Activated CD8-positive, alpha-beta memory T cell treated with anti-CD3 and anti-CD28 coated beads for 24 hours (primary cell): Measurements from ENCODE around the gene IGSF10.

ENCODE experiments used
- DNase-seq: peaks from one replicate; pipeline ENCODE4 v3.0.0-alpha.2; 2020

Gene IGSF10

DNA sequence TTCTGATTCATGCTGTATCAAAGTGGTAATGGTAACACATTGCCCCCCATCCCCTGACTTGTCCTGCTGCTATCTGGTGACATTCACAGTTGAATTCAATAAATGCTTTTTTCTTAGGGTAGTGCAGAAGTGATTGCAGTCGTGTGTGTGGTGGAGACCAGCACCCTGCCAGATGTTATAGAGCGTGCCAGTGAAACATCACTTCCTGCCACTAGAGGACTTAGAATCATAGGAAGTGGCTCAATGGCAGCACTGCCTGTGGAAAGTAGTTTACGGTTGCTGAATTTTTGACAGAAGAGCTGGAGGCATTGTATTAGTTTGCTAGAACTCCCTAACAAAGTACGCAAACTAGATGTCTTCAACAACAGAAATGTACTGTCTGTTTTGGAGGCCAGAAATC, 38.9 kb downstream of the IGSF10 start:
- no peak for DNase-seq

DNA sequence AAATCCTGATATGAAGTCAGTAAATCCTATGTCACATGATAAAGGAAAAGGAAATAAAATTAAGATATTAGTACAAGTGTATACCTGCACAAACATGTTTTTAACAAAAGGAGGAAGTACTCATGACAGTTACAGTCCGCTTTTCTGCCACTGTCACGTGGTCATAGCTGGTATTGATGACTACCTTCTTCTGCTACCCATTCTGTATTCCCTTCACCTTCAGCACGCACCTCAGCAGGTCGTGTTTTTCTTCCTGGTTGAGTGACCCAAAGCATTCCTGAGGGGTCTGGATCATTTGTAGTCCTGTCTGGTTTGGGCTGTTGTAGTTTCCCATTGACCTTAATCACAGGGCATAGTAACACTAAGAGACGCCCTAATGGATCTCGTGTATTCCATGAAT, 41.1 kb downstream of the IGSF10 start:
- DNase-seq: no peak

DNA sequence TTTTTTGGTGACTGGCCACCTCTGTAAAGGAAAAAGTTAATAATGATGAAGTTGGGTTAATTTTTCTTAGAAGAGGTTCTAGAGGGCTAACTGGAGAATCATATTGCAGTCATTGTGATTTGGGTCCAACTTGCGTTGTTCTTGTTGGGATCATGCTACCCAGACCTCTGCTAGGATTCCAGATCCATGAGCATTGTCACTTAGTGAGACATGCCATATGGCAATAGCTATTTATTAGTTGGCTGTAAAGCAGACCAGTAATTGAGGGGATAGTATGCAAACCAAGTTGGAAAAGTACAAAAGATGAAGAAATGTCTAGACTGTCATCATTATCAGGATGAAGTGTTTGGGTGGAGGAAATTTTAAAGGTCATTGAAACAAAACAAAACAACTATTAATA, 45.6 kb downstream of the IGSF10 start:
- DNase-seq: no peak

DNA sequence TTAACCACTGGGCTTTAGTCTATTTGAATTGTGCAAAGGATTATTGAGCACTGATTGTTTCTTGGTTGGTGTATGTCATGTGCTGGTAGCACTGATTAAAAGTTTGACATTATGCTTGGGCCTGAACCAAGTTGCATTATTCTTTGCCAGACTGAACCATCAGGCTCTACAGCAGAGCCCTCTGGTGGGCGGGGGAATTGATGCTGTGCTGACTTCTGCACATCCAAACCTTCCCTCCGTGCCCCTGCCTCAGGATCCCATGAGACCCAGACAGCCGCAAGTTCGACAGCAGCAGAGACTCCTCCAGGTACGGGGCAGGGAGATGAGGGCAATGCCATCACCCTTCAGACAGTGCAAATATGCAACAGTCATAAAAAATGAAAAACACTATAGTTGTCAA, 47.9 kb downstream of the IGSF10 start:
- no peak for DNase-seq
